Lower lobe of right lung (tissue), 2 donors: ENCODE results near the gene PARP12. TPM values are rescaled to one million over a fixed set of nuclear protein-coding genes. Genes with fewer than 3 reads are reported as not detected.

Source experiments
- ATAC-seq, 2 donors: fragments of 200-7000 bp; cut with Tn5 transposase; one replicate each; pipeline ENCODE4 v1.9.1; 2020 to 2022; ENCODE audit warnings: mild to moderate bottlenecking in 2 of 2, moderate library complexity in 2 of 2
- DNase-seq: peaks from one replicate; pipeline ENCODE4 v3.0.0-alpha.2; 2020
- H3K27ac ChIP-seq: fragments of 200-600 bp; one replicate; pipeline ENCODE4 v1.8.0; 2022
- H3K27me3 ChIP-seq: fragments of 200-600 bp; one replicate; pipeline ENCODE4 v1.8.0; 2022; ENCODE audit warnings: low read depth
- H3K36me3 ChIP-seq: fragments of 200-600 bp; one replicate; pipeline ENCODE4 v1.8.0; 2022; ENCODE audit warnings: mild to moderate bottlenecking
- H3K4me1 ChIP-seq: fragments of 200-600 bp; one replicate; pipeline ENCODE4 v1.8.0; 2022
- H3K4me3 ChIP-seq: fragments of 200-600 bp; one replicate; pipeline ENCODE4 v1.8.0; 2022; ENCODE audit warnings: mild to moderate bottlenecking
- H3K9me3 ChIP-seq: fragments of 200-600 bp; one replicate; pipeline ENCODE4 v1.8.0; 2022
- intact Hi-C: fragments of 100-400 bp; cut with DNase I; formaldehyde crosslinking; loops from one replicate; pipeline ENCODE4 v1.11.0; 2022
- total RNA-seq: library from RNA; stranded (reverse); fragmentation: NEBNext Ultra II Directional; extraction: Animal tissue kit (Norgen Biotek cat#: 25700); gene quantifications from one replicate; pipeline ENCODE4 v1.2.1, GENCODE V29; 2021
- TF ChIP-seq, protein P1 (sequence below): fragments of 200-600 bp; IDR thresholded peaks from one replicate; pipeline ENCODE4 v1.8.0; 2022; ENCODE audit warnings: antibody characterized with exemption, mild to moderate bottlenecking
- donor health status: DM: no; HTN: yes; CAD: no; lungs with severe emphysema.

The PARP12 gene
- total RNA-seq, 1 donor from 2014 or later = 122 TPM

DNA sequence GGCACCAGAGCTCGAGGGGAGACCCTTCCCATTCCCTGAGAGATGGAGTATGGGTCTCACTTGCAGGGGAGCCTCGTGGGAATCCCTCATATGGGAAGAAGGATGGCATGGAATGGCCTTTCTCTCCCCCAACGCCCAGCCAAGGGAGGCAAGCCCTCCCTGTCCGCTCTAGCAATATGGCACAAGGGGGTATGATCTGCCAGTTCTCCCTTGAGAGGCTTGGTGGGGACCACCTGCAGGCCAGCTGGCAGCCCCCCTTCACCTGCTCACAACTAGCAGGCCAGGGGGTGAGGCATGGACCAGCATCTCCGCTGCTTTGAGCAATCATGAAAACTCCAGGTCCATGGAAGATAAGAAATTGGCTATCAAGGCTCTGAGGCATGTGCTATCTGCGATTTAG is 70.8 kb downstream of the PARP12 start:
- no peak for DNase-seq
- H3K27ac ChIP-seq = no peak overlapping the region
- no peaks in the 10 kb centered on the region for H3K9me3 ChIP-seq
- H3K27me3 ChIP-seq = no peaks in the 10 kb centered on the region
- intact Hi-C loops = no loop called here
- TF ChIP-seq, protein P1, sequence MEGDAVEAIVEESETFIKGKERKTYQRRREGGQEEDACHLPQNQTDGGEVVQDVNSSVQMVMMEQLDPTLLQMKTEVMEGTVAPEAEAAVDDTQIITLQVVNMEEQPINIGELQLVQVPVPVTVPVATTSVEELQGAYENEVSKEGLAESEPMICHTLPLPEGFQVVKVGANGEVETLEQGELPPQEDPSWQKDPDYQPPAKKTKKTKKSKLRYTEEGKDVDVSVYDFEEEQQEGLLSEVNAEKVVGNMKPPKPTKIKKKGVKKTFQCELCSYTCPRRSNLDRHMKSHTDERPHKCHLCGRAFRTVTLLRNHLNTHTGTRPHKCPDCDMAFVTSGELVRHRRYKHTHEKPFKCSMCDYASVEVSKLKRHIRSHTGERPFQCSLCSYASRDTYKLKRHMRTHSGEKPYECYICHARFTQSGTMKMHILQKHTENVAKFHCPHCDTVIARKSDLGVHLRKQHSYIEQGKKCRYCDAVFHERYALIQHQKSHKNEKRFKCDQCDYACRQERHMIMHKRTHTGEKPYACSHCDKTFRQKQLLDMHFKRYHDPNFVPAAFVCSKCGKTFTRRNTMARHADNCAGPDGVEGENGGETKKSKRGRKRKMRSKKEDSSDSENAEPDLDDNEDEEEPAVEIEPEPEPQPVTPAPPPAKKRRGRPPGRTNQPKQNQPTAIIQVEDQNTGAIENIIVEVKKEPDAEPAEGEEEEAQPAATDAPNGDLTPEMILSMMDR = no peak
- peaks cover 2% of the 10 kb centered on the region for H3K36me3 ChIP-seq
- peaks cover 4% of the 10 kb centered on the region for H3K4me1 ChIP-seq
- ATAC-seq = no peak
- H3K4me3 ChIP-seq = no peak overlapping the region

DNA sequence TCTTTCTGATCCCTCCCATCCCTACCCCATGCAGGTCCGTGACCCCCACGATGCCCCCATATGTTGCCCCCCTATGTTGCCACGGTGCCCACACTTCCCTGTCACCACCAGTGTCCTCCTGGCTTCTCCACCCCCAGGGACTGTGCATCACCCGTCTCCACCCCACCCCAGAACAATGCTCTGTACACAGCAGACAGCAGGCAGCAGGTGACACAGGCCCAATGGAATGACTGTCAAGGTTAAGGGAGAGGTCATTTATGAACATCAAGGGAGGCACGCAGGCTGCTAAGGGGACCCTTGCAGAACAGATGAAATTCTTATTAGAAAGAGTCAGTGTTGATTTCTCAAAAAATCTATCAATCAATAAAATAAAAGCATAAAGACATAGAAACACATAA is 71.5 kb downstream of the PARP12 start:
- Histone ChIP-seq H3K9me3 (no peaks in the 10 kb centered on the region), H3K4me1 (peaks cover 4% of the 10 kb centered on the region), H3K27ac (no peak overlapping the region), H3K4me3 (no peak overlapping the region), H3K27me3 (no peaks in the 10 kb centered on the region), H3K36me3 (peaks cover 3% of the 10 kb centered on the region)
- ATAC-seq (no peak), DNase-seq (no peak)
- intact Hi-C loops = no loop called here
- TF ChIP-seq, protein P1 = no peak

DNA sequence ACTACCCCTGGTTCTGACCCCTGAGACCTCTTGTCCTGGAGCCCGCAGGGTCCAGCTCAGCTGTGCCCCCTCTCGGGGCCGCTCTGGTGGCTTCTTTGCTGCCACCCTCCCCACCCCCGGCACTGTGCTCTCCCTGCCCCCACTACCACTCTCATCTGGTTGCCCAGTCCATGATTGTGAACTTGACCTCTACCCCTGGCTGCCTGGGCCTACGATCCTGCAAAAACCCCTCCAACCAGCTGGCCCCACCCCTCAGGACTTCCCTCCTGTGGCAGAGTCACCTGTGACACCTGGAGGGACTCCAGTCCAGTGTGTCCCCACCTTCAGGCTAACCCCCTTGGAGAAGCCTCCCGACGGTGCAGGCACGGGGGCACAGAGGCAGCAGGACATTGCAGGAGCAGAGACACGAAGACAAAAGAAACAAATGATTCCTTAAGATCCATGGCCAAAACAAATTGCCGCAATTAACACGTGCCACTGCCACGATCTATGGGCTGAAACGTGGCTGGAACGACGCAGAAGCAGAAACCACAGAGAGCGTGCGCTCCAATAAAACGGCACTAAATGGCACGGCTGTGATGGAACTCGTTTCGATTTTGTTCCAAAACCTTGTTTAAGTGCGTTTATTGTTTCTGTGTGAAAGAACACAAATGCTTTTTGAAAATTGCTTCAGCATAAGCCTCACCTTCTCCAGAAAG is 72.0 kb downstream of the PARP12 start:
- DNase-seq = no peak
- intact Hi-C loops = no loop called here

DNA sequence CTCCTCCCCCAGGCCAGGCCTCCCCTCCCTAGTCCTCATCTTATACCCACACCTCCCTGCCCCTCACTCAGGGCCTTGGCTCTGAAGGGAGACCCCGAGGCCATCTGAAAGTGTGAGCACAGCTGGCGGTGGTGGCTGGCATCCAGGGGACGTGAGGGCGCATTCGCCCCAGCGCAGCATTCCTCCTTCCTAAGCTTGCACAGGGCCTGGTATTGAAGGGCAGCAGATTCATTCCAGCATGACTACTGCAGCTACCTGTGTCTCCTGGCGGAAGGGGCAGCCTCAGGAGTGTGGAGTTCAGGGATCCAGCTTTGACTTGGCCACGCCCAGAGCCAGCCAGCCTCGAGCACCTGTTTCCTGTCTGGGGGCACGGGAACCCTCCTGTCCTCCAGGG is 72.6 kb downstream of the PARP12 start:
- no peak for ATAC-seq
- no peak overlapping the region for H3K27ac ChIP-seq
- TF ChIP-seq, protein P1 = no peak
- no peaks in the 10 kb centered on the region for H3K9me3 ChIP-seq
- H3K4me1 ChIP-seq = peaks cover 4% of the 10 kb centered on the region
- H3K4me3 ChIP-seq = no peak overlapping the region
- peaks cover 3% of the 10 kb centered on the region for H3K36me3 ChIP-seq
- H3K27me3 ChIP-seq = no peaks in the 10 kb centered on the region
- no peak for DNase-seq
- intact Hi-C loops = no loop called here

More for the DNA sequence above, 72.0 kb downstream of the PARP12 start:
- ATAC-seq = no peak
- TF ChIP-seq, protein P1 = no peak
- no peaks in the 10 kb centered on the region for H3K9me3 ChIP-seq
- no peaks in the 10 kb centered on the region for H3K27me3 ChIP-seq
- H3K4me3 ChIP-seq = no peak overlapping the region
- peaks cover 3% of the 10 kb centered on the region for H3K36me3 ChIP-seq
- H3K27ac ChIP-seq = no peak overlapping the region
- peaks cover 4% of the 10 kb centered on the region for H3K4me1 ChIP-seq

DNA sequence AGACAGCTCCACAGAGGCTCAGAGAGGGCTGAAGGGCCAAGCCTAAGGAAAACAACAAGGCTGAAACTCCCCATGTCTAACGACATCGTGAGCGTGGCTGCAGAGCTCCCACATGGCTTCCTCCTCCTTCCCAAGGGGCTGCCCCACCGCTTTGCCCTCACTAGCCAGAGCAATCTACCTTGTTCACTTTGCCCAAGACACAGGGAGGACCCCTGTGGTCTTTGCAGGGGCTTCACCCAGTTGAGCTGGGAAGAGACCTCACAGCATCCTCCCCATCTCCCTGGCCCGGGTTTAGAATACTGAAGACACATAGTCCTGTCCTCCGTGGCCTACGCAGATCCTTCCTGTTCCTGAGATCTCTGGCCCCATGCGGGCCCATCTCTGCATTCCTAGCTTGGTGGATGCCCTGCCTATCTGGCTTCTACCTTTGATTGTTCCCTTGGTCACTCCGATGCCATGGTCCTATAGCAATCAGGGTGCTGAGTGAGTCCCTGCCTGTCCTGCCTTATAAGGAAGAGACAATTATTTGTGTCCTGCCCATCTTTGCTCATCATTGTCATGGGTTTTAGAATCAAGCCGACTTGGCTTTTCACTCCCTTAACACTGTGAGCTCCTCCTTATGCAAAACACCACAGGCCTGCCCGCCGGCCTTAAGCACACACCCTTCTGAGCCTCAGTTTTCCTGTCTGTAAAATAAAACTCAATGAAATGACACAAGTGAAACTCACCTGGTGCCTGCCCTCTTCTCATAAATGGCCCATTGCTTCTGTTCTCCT is 73.2 kb downstream of the PARP12 start:
- DNase-seq (no peak), ATAC-seq (no peak)
- Histone ChIP-seq H3K27ac (no peak overlapping the region), H3K27me3 (no peaks in the 10 kb centered on the region), H3K4me1 (peaks cover under 1% of the 10 kb centered on the region), H3K36me3 (peaks cover 3% of the 10 kb centered on the region), H3K9me3 (no peaks in the 10 kb centered on the region), H3K4me3 (no peak overlapping the region)
- TF ChIP-seq, protein P1 = no peak
- intact Hi-C loops = no loop called here
